Epithelial cell of proximal tubule (primary cell): ENCODE results near the gene PRELID3B. TPM values are rescaled to one million over a fixed set of nuclear protein-coding genes. Genes with fewer than 3 reads are reported as not detected.

Source experiments
- DNase-seq: peaks from one replicate; pipeline ENCODE4 v3.0.0-alpha.2; 2011; ENCODE audit warnings: low read depth
- H3K4me3 ChIP-seq: 2 replicates; pipeline ENCODE4 v1.5.1; 2011; ENCODE audit warnings: low read depth, mild to moderate bottlenecking, low read length
- total RNA-seq: library from RNA; depleted of rRNA; stranded (reverse); fragments of >200 nt; gene quantifications from 2 replicates; pipeline ENCODE4 v1.2.3, GENCODE V29; 2015
- TF ChIP-seq, protein P1 (sequence below): conservative IDR thresholded peaks from 2 replicates; pipeline ENCODE4 v1.5.1; 2012; ENCODE audit warnings: low read depth, mild to moderate bottlenecking, low read length

Gene PRELID3B
- total RNA-seq, 1 donor from 2014 or later: 76.3 TPM

GRCh38 chr20:58989196-58989595 is 53.4 kb downstream of the PRELID3B start:
- no peak for DNase-seq
- no peak overlapping the region for H3K4me3 ChIP-seq

GRCh38 chr20:58988565-58988882 is 54.1 kb downstream of the PRELID3B start:
- TF ChIP-seq, protein P1, sequence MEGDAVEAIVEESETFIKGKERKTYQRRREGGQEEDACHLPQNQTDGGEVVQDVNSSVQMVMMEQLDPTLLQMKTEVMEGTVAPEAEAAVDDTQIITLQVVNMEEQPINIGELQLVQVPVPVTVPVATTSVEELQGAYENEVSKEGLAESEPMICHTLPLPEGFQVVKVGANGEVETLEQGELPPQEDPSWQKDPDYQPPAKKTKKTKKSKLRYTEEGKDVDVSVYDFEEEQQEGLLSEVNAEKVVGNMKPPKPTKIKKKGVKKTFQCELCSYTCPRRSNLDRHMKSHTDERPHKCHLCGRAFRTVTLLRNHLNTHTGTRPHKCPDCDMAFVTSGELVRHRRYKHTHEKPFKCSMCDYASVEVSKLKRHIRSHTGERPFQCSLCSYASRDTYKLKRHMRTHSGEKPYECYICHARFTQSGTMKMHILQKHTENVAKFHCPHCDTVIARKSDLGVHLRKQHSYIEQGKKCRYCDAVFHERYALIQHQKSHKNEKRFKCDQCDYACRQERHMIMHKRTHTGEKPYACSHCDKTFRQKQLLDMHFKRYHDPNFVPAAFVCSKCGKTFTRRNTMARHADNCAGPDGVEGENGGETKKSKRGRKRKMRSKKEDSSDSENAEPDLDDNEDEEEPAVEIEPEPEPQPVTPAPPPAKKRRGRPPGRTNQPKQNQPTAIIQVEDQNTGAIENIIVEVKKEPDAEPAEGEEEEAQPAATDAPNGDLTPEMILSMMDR: no peak
- no peak overlapping the region for H3K4me3 ChIP-seq
- DNase-seq: no peak

More at GRCh38 chr20:58989196-58989595, 53.4 kb downstream of the PRELID3B start:
- TF ChIP-seq, protein P1: no peak

GRCh38 chr20:58987790-58988564 is 54.6 kb downstream of the PRELID3B start:
- TF ChIP-seq, protein P1: no peak
- H3K4me3 ChIP-seq: no peak overlapping the region
- no peak for DNase-seq

GRCh38 chr20:58986968-58987517 is 55.5 kb downstream of the PRELID3B start:
- TF ChIP-seq, protein P1: no peak
- DNase-seq: no peak

DNA sequence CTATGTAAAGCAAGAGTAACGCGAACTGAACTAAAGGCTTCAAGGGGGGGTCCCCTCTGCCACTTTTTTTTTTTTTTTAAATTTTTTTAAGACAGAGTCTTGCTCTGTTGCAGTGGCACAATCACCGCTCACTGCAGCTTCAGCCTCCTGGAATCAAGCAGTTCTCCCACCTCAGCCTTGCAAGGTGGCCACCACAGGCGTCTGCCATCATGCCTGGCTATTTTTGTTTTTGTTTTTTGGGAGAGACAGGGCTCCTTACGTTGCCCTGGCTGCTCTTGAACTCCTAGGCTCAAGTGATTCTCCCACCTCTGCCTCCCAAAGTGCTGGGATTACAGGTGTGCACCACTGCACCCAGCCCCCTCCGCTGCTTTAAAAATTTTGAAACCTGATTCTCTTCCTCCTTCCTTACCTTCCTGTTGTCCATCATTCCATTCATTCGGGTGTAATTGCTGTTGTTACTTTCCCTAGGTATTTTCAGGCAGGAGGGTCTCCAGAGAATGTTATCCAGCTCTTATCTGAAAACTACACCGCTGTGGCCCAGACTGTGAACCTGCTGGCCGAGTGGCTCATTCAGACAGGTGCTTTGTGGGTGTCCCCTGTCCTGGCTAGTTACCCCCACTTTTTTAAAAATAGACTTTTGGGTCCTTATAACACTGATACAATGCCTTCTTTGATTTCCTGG is 56.2 kb downstream of the PRELID3B start:
- DNase-seq: no peak
- no peak overlapping the region for H3K4me3 ChIP-seq
- TF ChIP-seq, protein P1: no peak

More at GRCh38 chr20:58986968-58987517, 55.5 kb downstream of the PRELID3B start:
- H3K4me3 ChIP-seq: no peak overlapping the region

GRCh38 chr20:58985656-58986055 is 56.9 kb downstream of the PRELID3B start:
- TF ChIP-seq, protein P1: no peak

GRCh38 chr20:58984691-58985090 is 57.9 kb downstream of the PRELID3B start:
- no peak for DNase-seq
- TF ChIP-seq, protein P1: no peak
- no peak overlapping the region for H3K4me3 ChIP-seq

More at GRCh38 chr20:58985656-58986055, 56.9 kb downstream of the PRELID3B start:
- no peak for DNase-seq
- no peak overlapping the region for H3K4me3 ChIP-seq
